ENCODE results near the gene TRIO. TPM values are rescaled to one million over a fixed set of nuclear protein-coding genes. Genes with fewer than 3 reads are reported as not detected.

The TRIO gene
- 359 and 663 TPM in 2 replicates for total RNA-seq

GRCh38 chr5:14142827-14143545 lies at the start of gene TRIO:
Gene TRIO, plus strand, starts transcription at chr5:14143342. Its CDS starts 384 bp downstream, at chr5:14143726.

Other genes with a start within 250 kb of the TRIO start
- 0.39 and 0.73 TPM in 2 replicates for gene DNAH5, start 198.7 kb upstream of the TRIO start, total RNA-seq

Measured in subcutaneous preadipocyte (primary cell).